ENCODE measurements around the gene CYP39A1.

Gene CYP39A1

DNA sequence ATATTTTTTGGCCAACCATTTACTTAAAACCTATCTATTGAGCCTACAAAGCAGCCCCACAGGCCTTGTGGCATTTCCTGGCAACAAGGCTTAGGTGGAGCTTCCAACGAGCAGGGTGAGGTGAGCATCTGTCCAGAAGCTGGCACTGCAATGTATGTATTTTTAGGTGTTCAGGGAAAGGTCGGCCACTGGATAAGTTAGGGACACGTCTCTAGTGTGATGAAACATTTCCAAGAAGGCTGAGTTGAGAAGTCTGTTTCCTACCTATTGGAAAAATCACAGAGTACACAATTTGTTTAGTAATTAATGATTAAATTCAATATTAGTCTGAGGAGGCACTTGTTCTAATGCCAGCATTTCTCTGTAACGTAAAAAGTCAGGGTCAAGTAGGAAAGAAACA is 143.6 kb downstream of the CYP39A1 start:
- no peak for DNase-seq

DNA sequence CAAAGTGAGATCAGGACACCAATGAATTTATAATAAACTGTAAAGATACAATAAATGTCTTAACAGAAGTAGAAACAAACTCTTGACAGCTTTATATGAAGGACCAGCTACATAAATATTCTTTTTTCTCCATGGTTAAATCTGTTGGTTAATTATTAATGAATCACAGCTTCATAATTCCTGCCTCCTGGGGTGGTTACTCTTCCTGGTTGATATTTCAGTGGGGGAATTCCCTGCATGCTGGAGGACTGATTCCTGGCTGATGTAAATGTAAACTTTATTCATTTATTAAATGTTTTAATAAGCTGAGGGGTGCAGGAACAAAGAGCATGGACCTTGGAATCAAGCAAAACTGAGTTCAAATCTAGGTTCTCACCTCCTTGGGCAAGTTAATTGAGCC is 145.2 kb downstream of the CYP39A1 start:
- no peak for DNase-seq

DNA sequence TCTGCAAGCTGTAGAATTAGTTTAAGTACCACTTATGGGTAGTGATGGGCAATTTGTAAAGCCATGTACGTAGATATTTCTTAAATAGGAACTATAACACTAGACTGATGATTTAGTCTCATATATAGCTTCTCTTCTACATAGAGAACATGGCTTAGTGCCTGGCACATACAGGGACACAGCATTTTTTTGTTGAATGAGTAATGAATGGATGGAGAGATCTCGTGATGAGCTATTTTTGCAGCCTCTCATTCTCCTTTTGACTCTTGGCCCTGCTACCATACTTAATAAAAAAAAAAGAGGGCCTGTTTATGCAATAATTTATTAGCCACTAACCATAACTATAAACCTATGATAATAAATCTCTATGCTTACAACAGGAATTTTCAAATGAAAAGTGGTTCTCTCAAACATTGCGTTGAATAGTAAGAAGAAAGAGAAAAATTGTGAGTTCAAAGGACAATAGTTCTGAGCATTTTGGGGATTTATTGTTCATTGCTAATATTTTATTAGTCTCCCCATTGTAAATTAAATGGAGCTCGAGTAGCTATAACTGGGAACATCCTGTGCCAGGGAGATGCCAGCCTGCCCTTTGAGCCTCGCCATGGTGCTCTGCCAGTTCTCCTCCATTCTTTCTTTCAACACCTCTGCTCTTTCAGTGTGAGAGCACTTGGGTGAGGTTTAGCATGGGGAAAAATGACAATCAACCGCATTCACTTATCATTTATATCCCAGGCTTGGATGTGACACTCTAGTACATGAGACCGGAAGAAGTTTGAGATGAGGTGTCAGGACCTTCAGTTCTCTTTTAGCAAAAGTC is 146.7 kb downstream of the CYP39A1 start:
- DNase-seq: no peak

DNA sequence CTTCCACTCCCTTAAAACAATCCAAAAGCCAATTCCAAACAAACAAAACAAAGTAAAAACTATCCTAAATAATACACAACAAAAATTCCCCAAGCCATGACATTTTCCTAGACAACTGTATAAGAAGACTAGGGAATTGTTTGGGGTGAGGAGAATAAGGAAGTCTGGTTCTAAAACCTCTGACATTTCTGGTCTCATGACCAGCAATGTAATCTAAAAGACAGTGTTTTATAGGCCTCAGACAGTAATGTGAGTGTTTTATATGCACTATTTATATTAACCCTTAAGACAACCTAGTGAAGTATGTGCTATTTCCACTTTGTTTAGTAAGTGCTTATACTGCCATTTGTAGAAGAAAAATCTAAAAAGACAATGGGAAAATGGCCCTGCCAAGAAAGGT is 148.4 kb downstream of the CYP39A1 start:
- no peak for DNase-seq

DNA sequence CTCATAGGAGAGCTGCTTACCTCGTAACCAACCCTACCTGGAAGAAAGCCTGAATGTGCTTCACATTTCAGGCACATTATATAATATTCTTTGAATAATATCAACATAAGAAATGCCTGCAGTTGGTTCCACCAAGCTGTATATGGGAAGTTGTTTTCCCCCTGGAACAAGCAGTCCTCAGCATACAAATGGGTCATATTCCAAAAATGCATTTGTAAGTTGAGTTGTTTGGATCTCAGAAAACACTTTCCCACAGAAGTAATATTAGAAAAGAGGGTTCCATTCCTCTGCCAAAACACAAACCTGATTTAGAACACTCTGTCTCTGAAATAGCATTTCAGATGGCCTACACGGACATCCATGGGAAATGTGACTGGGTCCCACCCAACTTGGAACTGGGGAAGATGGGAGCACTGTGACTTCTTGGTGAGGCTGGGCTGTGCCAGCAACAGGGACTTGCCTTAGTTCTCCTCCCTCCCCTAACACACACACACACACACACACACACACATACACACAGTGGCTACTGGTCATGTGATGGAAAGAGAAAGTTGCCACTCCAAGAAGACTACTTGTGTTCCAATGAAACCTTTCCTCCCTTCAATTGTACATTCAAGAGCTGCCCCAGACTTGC is 150.0 kb downstream of the CYP39A1 start:
- DNase-seq: no peak

DNA sequence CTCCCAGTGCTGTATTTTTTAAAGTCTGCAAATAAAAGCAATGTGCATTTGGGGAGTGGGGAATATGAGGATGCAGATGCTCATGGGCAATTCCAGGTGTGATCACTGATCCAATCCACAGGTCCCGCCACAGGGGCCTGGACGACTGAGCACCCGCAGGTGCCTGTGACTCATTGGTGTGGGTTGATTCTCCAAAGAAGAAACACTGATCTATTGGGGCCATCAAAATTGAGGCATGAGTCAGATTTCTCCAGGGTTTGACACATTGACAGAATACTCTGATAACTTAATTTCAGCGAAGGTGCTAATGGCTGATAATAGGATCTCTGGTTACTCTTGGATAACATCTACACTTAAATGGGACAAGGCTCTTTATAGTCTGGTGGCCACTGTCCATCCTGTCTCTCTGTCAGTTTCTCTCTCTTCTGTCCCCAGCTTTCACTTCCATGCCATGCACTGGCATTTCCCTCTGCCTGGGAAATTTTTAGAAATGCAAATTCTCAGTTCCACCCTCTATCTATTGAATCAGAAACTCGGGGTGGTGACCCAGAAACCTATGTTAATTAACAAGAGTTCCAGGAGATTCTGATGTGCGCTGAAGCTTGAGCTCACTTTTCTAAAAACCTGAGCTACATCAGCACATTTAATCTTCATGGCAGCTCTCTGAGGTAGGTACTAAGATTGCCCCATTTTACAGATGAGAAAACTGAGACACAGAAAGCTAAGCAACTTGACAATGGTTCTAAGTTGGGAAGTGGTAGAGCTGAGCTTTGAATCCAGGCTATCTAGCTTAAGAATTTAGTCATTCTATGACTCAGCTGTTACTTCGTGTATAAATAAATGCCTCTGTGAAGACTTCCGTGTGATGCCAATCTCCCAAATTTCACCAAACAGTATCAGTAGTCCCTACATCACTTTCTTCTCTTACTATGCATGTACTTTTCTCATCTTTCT is 151.2 kb downstream of the CYP39A1 start:
- no peak for DNase-seq

DNA sequence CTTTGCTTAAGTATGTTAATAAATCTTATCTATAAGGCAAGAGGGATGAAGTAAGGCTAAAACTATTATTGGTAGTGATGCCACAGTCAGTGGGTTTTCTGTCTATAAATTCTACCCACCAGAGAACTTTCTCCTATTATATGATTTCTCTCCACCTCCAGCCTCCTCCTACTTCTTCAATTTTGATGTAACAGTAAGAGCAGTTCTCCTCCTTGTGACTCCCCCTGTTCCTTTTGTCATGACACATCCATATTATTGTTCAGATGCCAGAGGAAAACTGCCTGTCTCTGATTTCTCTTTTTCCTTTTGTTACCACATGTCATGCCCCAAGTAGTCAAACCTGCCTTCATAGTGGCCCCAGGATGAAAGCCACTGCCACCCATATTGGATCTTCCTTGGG is 152.2 kb downstream of the CYP39A1 start:
- DNase-seq: no peak
